ENCODE measurements around the gene ZNF215.
"Not testable (repeated sequence)": the region's sequence is repeated elsewhere in the genome, so short reads cannot be mapped to it uniquely, and the experiment has no call there.

- TF ChIP-seq EZH2 (IDR thresholded peaks at IDR 0.05; ENCODE audit: low read length, missing control alignments); CTCF (conservative IDR thresholded peaks at IDR 0.05 in 1 of 2, IDR thresholded peaks at IDR 0.05 in 1 of 2; ENCODE audit: low read depth in 1 of 2, low read length in 2 of 2): not testable (repeated sequence)
Observed at GRCh38 chr11:6887711-6888110, 38.5 kb upstream of the ZNF215 start.
